HepG2 (cell line): ENCODE data around the gene CASKIN1. TPM values are rescaled to one million over a fixed set of nuclear protein-coding genes. Genes with fewer than 3 reads are reported as not detected.

Experiments
- CCDC6 ChIP-seq: sonication (generic); formaldehyde crosslinking; IDR thresholded peaks from 2 replicates; pipeline ENCODE4 v1.8.1; 2022; ENCODE audit warnings: mild to moderate bottlenecking, missing genetic modification reagents, moderate library complexity
- CREM ChIP-seq, 2 experiments: sonication (generic) in 1 of 2; formaldehyde crosslinking in 1 of 2; IDR thresholded peaks; 2 replicates each; pipeline versions ENCODE4 v1.4.0 to v1.6.1; 2016 to 2020; ENCODE audit warnings: antibody characterized with exemption in 1 of 2, mild to moderate bottlenecking in 1 of 2, missing genetic modification reagents in 1 of 2
- ETV5 ChIP-seq: IDR thresholded peaks from 2 replicates; pipeline ENCODE4 v1.6.1; 2018; ENCODE audit warnings: missing biosample characterization, missing genetic modification reagents, inconsistent platforms, borderline replicate concordance
- GATAD2A ChIP-seq: IDR thresholded peaks from 2 replicates; pipeline ENCODE4 v1.6.1; 2016
- MBNL3 ChIP-seq: fragments of 250-450 bp; sonication (Bioruptor Pico); conservative IDR thresholded peaks from 2 replicates; pipeline ENCODE4 v1.8.0; 2022; ENCODE audit warnings: mild to moderate bottlenecking, inconsistent platforms
- MED1 ChIP-seq: sonication (generic); formaldehyde crosslinking; IDR thresholded peaks from 2 replicates; pipeline ENCODE4 v1.4.0; 2020; ENCODE audit warnings: missing genetic modification reagents
- NBN ChIP-seq: fragments of 450-650 bp; conservative IDR thresholded peaks from 2 replicates; pipeline ENCODE4 v1.6.1; 2017
- RELA ChIP-seq: sonication (generic); formaldehyde crosslinking; IDR thresholded peaks from 2 replicates; pipeline ENCODE4 v1.4.0; 2020; ENCODE audit warnings: missing genetic modification reagents
- RXRB ChIP-seq: IDR thresholded peaks from 2 replicates; pipeline ENCODE4 v1.6.1; 2016; ENCODE audit warnings: borderline replicate concordance, missing genetic modification reagents, missing compliant biosample characterization
- SIX4 ChIP-seq: sonication (generic); formaldehyde crosslinking; IDR thresholded peaks from 2 replicates; pipeline ENCODE4 v1.4.0; 2020; ENCODE audit warnings: missing genetic modification reagents
- TRIM24 ChIP-seq: sonication (generic); formaldehyde crosslinking; IDR thresholded peaks from 2 replicates; pipeline ENCODE4 v1.8.0; 2022; ENCODE audit warnings: mild to moderate bottlenecking, missing genetic modification reagents
- YEATS4 ChIP-seq: sonication (generic); formaldehyde crosslinking; IDR thresholded peaks from 2 replicates; pipeline ENCODE4 v1.4.0; 2020; ENCODE audit warnings: missing genetic modification reagents, borderline replicate concordance
- ZBTB4 ChIP-seq: sonication (generic); formaldehyde crosslinking; IDR thresholded peaks from 2 replicates; pipeline ENCODE4 v1.4.0; 2020; ENCODE audit warnings: missing genetic modification reagents, mild to moderate bottlenecking, borderline replicate concordance
- ZNF512B ChIP-seq: sonication (generic); formaldehyde crosslinking; IDR thresholded peaks from 2 replicates; pipeline ENCODE4 v1.5.1; 2020; ENCODE audit warnings: missing genetic modification reagents, mild to moderate bottlenecking, borderline replicate concordance
- ZNF678 ChIP-seq: sonication (generic); formaldehyde crosslinking; IDR thresholded peaks from 2 replicates; pipeline ENCODE4 v1.4.0; 2020; ENCODE audit warnings: mild to moderate bottlenecking, missing genetic modification reagents
- ZNF749 ChIP-seq: sonication (generic); formaldehyde crosslinking; IDR thresholded peaks from 2 replicates; pipeline ENCODE4 v1.8.0; 2022; ENCODE audit warnings: mild to moderate bottlenecking, missing genetic modification reagents, moderate library complexity, borderline replicate concordance
- polyA plus RNA-seq, 8 experiments: library from polyadenylated mRNA; depleted of rRNA in 3 of 8; stranded (reverse) in 7 of 8; unstranded in 1 of 8; fragments of >200 nt; fragmentation: Illumina TruSeq in 4 of 8; extraction: Trizol in 4 of 8; gene quantifications; 2 replicates each; pipeline versions ENCODE4 v1.2.1 to v1.2.3, GENCODE V29; 2011 to 2016; ENCODE audit warnings: low read depth in 4 of 8, missing spikeins in 1 of 8, mixed read lengths in 1 of 8; ENCODE audit not compliant: insufficient read depth in 1 of 8
- total RNA-seq, 5 experiments: library from RNA; depleted of rRNA; stranded (reverse); fragments of >200 nt; fragmentation: Illumina TruSeq; extraction: Trizol; gene quantifications; 2 replicates each; pipeline ENCODE4 v1.2.3, GENCODE V29; 2016; ENCODE audit warnings: low read depth in 1 of 5
- TF ChIP-seq, protein P1 (sequence below): sonication (generic); formaldehyde crosslinking; IDR thresholded peaks from 2 replicates; pipeline ENCODE4 v1.4.0; 2020; ENCODE audit warnings: missing genetic modification reagents
- TF ChIP-seq, protein P2 (sequence below): sonication (generic); formaldehyde crosslinking; IDR thresholded peaks from 2 replicates; pipeline ENCODE4 v1.4.0; 2020; ENCODE audit warnings: low read depth, missing genetic modification reagents

CASKIN1 gene
- total and polyA plus RNA-seq, 2 of the 13 experiments (the other 11 are each of a cell fraction or from before 2014, with no cell fraction given): 1.2 to 2.2 TPM

GRCh38 chr16:2226245-2226793 lies 29.9 kb upstream of the CASKIN1 start (continued):
- TF ChIP-seq YEATS4 (CRISPR knock-in tag) (no peak), RELA (CRISPR knock-in tag) (no peak), TRIM24 (CRISPR knock-in tag) (no peak), ETV5 (CRISPR knock-in tag) (peak; percentile 33; the same call in 1 of the 2 replicates), NBN (no peak), MED1 (peak; percentile 36), CCDC6 (CRISPR knock-in tag) (peak; percentile 20; the same call in 1 of the 2 replicates), ZNF678 (CRISPR knock-in tag) (no peak), CREM (IDR thresholded peaks at IDR 0.05) (peak; percentile 45; the same call in 1 of the 2 replicates), CREM (CRISPR knock-in tag; IDR thresholded peaks at IDR 0.05) (no peak), SIX4 (0 out of 2 replicates have a peak, but pooled peaks have one; percentile 13), MBNL3 (CRISPR knock-in tag) (no peak), ZNF512B (CRISPR knock-in tag) (no peak), ZBTB4 (CRISPR knock-in tag) (no peak), RXRB (CRISPR knock-in tag) (peak; percentile 88), ZNF749 (no peak), GATAD2A (CRISPR knock-in tag) (peak; percentile 83)
- TF ChIP-seq, protein P1, sequence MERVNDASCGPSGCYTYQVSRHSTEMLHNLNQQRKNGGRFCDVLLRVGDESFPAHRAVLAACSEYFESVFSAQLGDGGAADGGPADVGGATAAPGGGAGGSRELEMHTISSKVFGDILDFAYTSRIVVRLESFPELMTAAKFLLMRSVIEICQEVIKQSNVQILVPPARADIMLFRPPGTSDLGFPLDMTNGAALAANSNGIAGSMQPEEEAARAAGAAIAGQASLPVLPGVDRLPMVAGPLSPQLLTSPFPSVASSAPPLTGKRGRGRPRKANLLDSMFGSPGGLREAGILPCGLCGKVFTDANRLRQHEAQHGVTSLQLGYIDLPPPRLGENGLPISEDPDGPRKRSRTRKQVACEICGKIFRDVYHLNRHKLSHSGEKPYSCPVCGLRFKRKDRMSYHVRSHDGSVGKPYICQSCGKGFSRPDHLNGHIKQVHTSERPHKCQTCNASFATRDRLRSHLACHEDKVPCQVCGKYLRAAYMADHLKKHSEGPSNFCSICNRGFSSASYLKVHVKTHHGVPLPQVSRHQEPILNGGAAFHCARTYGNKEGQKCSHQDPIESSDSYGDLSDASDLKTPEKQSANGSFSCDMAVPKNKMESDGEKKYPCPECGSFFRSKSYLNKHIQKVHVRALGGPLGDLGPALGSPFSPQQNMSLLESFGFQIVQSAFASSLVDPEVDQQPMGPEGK (CRISPR knock-in tag): 0 out of 2 replicates have a peak, but pooled peaks have one; percentile 22
- TF ChIP-seq, protein P2, sequence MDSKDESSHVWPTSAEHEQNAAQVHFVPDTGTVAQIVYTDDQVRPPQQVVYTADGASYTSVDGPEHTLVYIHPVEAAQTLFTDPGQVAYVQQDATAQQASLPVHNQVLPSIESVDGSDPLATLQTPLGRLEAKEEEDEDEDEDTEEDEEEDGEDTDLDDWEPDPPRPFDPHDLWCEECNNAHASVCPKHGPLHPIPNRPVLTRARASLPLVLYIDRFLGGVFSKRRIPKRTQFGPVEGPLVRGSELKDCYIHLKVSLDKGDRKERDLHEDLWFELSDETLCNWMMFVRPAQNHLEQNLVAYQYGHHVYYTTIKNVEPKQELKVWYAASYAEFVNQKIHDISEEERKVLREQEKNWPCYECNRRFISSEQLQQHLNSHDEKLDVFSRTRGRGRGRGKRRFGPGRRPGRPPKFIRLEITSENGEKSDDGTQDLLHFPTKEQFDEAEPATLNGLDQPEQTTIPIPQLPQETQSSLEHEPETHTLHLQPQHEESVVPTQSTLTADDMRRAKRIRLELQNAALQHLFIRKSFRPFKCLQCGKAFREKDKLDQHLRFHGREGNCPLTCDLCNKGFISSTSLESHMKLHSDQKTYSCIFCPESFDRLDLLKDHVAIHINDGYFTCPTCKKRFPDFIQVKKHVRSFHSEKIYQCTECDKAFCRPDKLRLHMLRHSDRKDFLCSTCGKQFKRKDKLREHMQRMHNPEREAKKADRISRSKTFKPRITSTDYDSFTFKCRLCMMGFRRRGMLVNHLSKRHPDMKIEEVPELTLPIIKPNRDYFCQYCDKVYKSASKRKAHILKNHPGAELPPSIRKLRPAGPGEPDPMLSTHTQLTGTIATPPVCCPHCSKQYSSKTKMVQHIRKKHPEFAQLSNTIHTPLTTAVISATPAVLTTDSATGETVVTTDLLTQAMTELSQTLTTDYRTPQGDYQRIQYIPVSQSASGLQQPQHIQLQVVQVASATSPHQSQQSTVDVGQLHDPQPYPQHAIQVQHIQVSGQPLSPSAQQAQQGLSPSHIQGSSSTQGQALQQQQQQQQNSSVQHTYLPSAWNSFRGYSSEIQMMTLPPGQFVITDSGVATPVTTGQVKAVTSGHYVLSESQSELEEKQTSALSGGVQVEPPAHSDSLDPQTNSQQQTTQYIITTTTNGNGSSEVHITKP (CRISPR knock-in tag): peak; percentile 76; the same call in 1 of the 2 replicates
